K562 (cell line): ENCODE data around the gene CD22. TPM values are rescaled to one million over a fixed set of nuclear protein-coding genes. Genes with fewer than 3 reads are reported as not detected.

Experiments
- ATAC-seq: fragments of 200-7000 bp; cut with Tn5 transposase; 3 replicates; pipeline ENCODE4 v1.9.1; 2020; ENCODE audit warnings: moderate library complexity
- BruUV-seq: library from RNA; stranded (reverse); fragments of 400-500 nt; replicated peaks from 2 replicates; lab custom pipeline; 2021; lab: Mats Ljungman, UMichigan
- CTCF ChIA-PET: fragments of 300-600 bp; formaldehyde crosslinking; extraction: SDS; loops from one replicate; lab custom pipeline; 2021; ENCODE audit warnings: low intra/inter-chr PET ratio; lab: Yijun Ruan, JAX
- POLR2A ChIA-PET: fragments of 300-600, 350-650 bp; sonication (Branson Sonifier 250); formaldehyde crosslinking; extraction: SDS; loops from one replicate; lab custom pipeline; 2021; ENCODE audit warnings: antibody characterized with exemption, inconsistent platforms; lab: Yijun Ruan, JAX
- DNase-seq, 4 experiments: peaks; one replicate each; pipeline versions ENCODE4 v3.0.0 to v3.0.0-alpha.2; 2011 to 2018; ENCODE audit warnings: low spot score in 3 of 4, mixed read lengths in 3 of 4; ENCODE audit errors: extremely low read depth in 1 of 4
- FAIRE-seq: peaks from 2 replicates; lab custom pipeline; 2011; peaks lifted over from hg19 to GRCh38; lab: Jason Lieb, UNC
- H2AFZ ChIP-seq: 2 replicates; pipeline ENCODE4 v1.6.0; 2011; ENCODE audit warnings: low read depth, low read length, control low read depth, inconsistent platforms
- H3K27ac ChIP-seq: fragments of 200-600 bp; 3 replicates; pipeline ENCODE4 v1.8.0; 2011; ENCODE audit warnings: low read depth, mild to moderate bottlenecking, control low read depth, inconsistent platforms, low read length, moderate library complexity, mixed read lengths; ENCODE audit errors: extremely low read depth
- H3K27me3 ChIP-seq, 2 experiments: fragments of 300-600 bp in 1 of 2; 2 replicates in 1 of 2; 3 replicates in 1 of 2; pipeline versions ENCODE4 v1.6.0 to v1.8.0; 2011; ENCODE audit warnings: inconsistent platforms in 2 of 2, low read length in 2 of 2, mild to moderate bottlenecking in 1 of 2, mixed read lengths in 1 of 2, moderate library complexity in 1 of 2; ENCODE audit not compliant: control insufficient read depth in 2 of 2, insufficient read depth in 2 of 2
- H3K36me3 ChIP-seq: fragments of 300-600 bp; 3 replicates; pipeline ENCODE4 v1.8.0; 2011; ENCODE audit warnings: mild to moderate bottlenecking, low read length, inconsistent platforms; ENCODE audit not compliant: control insufficient read depth, insufficient read depth
- H3K4me1 ChIP-seq, 2 experiments: fragments of 200-600 bp in 1 of 2; replicated peaks in 1 of 2; 2 replicates in 1 of 2; 3 replicates in 1 of 2; pipeline versions ENCODE4 v1.5.1 to v1.8.0; 2011; ENCODE audit warnings: inconsistent platforms in 2 of 2, low read length in 2 of 2, mild to moderate bottlenecking in 1 of 2, mixed read lengths in 1 of 2, moderate library complexity in 1 of 2; ENCODE audit not compliant: control insufficient read depth in 2 of 2, insufficient read depth in 2 of 2
- H3K4me2 ChIP-seq: 2 replicates; pipeline ENCODE4 v1.6.1; 2011; ENCODE audit warnings: low read length, control low read depth, inconsistent platforms, mixed read lengths; ENCODE audit not compliant: insufficient read depth
- H3K4me3 ChIP-seq: fragments of 200-600 bp; sonication (generic), shearing (Covaris generic); 2 replicates; pipeline ENCODE4 v1.5.1; 2016; ENCODE audit warnings: control low read depth, inconsistent platforms
- H3K79me2 ChIP-seq: fragments of 200-600 bp; 3 replicates; pipeline ENCODE4 v1.8.0; 2011; ENCODE audit warnings: low read length, inconsistent platforms; ENCODE audit not compliant: control insufficient read depth, insufficient read depth
- H3K9ac ChIP-seq, 2 experiments: 2 replicates each; pipeline versions ENCODE4 v1.6.0 to v1.6.1; 2011; ENCODE audit warnings: low read depth in 2 of 2, low read length in 2 of 2, control low read depth in 1 of 2, inconsistent platforms in 1 of 2, mild to moderate bottlenecking in 1 of 2, mixed read lengths in 1 of 2; ENCODE audit not compliant: insufficient read depth in 1 of 2
- H3K9me1 ChIP-seq: one replicate; pipeline ENCODE4 v1.6.0; 2011; ENCODE audit warnings: inconsistent platforms, mild to moderate bottlenecking, low read length, moderate library complexity; ENCODE audit not compliant: control insufficient read depth, insufficient read depth
- H3K9me3 ChIP-seq: replicated peaks from 2 replicates; pipeline ENCODE4 v1.5.1; 2011; ENCODE audit warnings: low read depth, low read length, inconsistent platforms; ENCODE audit not compliant: control insufficient read depth, insufficient read depth
- H4K20me1 ChIP-seq: replicated peaks from 2 replicates; pipeline ENCODE4 v1.6.1; 2011; ENCODE audit warnings: low read length, inconsistent platforms, mixed read lengths; ENCODE audit not compliant: control insufficient read depth, insufficient read depth
- CREM ChIP-seq: IDR thresholded peaks from 2 replicates; pipeline ENCODE4 v1.6.1; 2014; ENCODE audit warnings: antibody characterized with exemption, low read depth
- NELFE ChIP-seq: IDR thresholded peaks from 2 replicates; pipeline ENCODE4 v1.6.1; 2011; ENCODE audit warnings: mild to moderate bottlenecking; ENCODE audit not compliant: insufficient read depth, insufficient read length
- TAF9B ChIP-seq: fragments of 450-650 bp; IDR thresholded peaks from 2 replicates; pipeline ENCODE4 v1.6.1; 2018; ENCODE audit warnings: mild to moderate bottlenecking; ENCODE audit not compliant: partially characterized antibody
- ZFP30 ChIP-seq: fragments of 250-450 bp; sonication (Bioruptor Pico); IDR thresholded peaks from 2 replicates; pipeline ENCODE4 v1.8.0; 2022; ENCODE audit warnings: moderate library complexity, mild to moderate bottlenecking, inconsistent platforms, borderline replicate concordance
- ZNF174 ChIP-seq: fragments of 250-450 bp; sonication (Bioruptor Pico); IDR thresholded peaks from 2 replicates; pipeline ENCODE4 v1.4.0; 2020; ENCODE audit warnings: mild to moderate bottlenecking
- ZNF561 ChIP-seq: fragments of 450-650 bp; formaldehyde crosslinking; conservative IDR thresholded peaks from 2 replicates; pipeline ENCODE4 v1.4.0; 2020; ENCODE audit warnings: mild to moderate bottlenecking, moderate library complexity
- ZNF79 ChIP-seq: fragments of 250-450 bp; sonication (Bioruptor Pico); IDR thresholded peaks from 2 replicates; pipeline ENCODE4 v1.4.0; 2020; ENCODE audit warnings: low read depth, mild to moderate bottlenecking, moderate library complexity
- WGBS: fragments of 100-300 bp; shearing (Covaris generic); methylation state at CpG from one replicate; pipeline ENCODE4 v1.1.6; 2016; ENCODE audit warnings: low coverage, mixed read lengths; ENCODE audit not compliant: insufficient coverage; ENCODE audit errors: missing lambda C conversion rate; 5-methylcytosine and 5-hydroxymethylcytosine counted together
- in situ Hi-C: fragments of 300-500 bp; cut with MboI; formaldehyde crosslinking; loops from 4 replicates; pipeline ENCODE4 v1.15.0; 2018; ENCODE audit warnings: inconsistent platforms, mixed read lengths
- intact Hi-C: fragments of 100-400 bp; cut with micrococcal nuclease; formaldehyde crosslinking; loops from 2 replicates; pipeline ENCODE4 v1.14.2; 2022
- polyA plus RNA-seq, 8 experiments: library from polyadenylated mRNA; depleted of rRNA in 4 of 8; stranded (reverse) in 5 of 8; unstranded in 3 of 8; fragments of >200 nt; fragmentation: Nextera tagmentation in 2 of 8; fragmentation: Illumina TruSeq in 1 of 8; extraction: Ambion mirVana in 2 of 8; extraction: Trizol in 1 of 8; gene quantifications; 2 replicates each; pipeline versions ENCODE4 v1.2.1 to v1.2.3, GENCODE V29; 2011 to 2014; ENCODE audit warnings: inconsistent platforms in 1 of 8, missing spikeins in 1 of 8
- total RNA-seq, 7 experiments: library from RNA; depleted of rRNA in 6 of 7; stranded (reverse); fragments of >200 nt in 6 of 7; fragmentation: Illumina TruSeq in 2 of 7; extraction: Trizol in 2 of 7; gene quantifications; 2 replicates each; pipeline versions ENCODE4 v1.2.1 to v1.2.3, GENCODE V29; 2011 to 2021; ENCODE audit warnings: low replicate concordance in 1 of 7
- TF ChIP-seq, protein P1 (sequence below): IDR thresholded peaks from 2 replicates; pipeline ENCODE4 v1.6.1; 2011; ENCODE audit warnings: borderline replicate concordance, low read depth, mild to moderate bottlenecking, moderate library complexity, low read length; ENCODE audit not compliant: insufficient read depth, poor library complexity, severe bottlenecking
- TF ChIP-seq, protein P2 (sequence below): fragments of 450-650 bp; conservative IDR thresholded peaks from 2 replicates; pipeline ENCODE4 v1.6.1; 2016; ENCODE audit warnings: missing genetic modification characterization, low read depth, mild to moderate bottlenecking, control low read depth, missing compliant biosample characterization
- TF ChIP-seq, protein P3 (sequence below), 2 experiments: IDR thresholded peaks in 1 of 2; conservative IDR thresholded peaks in 1 of 2; 2 replicates each; pipeline ENCODE4 v1.6.1; 2016; ENCODE audit warnings: low read depth in 2 of 2, mild to moderate bottlenecking in 1 of 2, missing compliant biosample characterization in 1 of 2, missing genetic modification characterization in 1 of 2, moderate library complexity in 1 of 2

Gene CD22
- total and polyA plus RNA-seq, 9 of the 15 experiments (the other 6 are each of a cell fraction or from before 2014, with no cell fraction given), result 0.29 to 5.0 (median 3.5) TPM

DNA sequence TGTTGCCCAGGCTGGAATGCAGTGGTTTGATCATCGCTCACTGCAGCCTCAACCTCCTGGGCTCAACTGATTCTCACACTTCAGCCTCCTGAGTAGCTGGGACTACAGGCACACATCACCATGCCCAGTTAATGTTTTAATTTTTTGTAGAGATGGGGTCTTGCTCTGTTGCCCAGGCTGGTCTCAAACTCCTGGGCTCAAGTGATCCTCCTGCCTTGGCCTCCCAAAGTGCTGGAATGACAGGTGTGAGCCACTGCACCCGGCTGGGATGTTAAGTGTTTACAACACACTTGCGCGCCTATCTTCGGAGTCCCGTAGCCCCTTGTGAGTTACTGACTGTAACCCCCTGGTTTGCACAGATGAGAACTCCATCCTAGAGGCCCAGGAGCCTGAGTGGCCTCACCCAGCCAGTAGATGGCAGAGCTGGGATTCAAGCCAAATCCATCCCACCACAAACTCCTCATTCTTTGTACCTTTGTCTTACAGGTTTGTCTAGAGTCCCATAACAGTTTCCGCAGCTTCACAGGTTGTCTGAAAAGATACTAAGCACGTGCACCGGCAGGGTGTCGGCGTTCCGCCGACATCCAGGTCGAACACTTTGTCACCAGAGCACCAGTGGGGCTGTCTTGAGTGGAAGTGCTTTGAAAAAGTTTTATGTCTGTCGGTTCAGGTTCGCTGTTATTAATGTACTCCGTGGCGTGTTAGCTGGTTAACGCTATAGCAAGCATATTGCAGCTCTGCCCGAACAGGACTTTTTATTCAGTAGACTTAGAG is 22.3 kb upstream of the CD22 start (continued):
- TF ChIP-seq, protein P1, sequence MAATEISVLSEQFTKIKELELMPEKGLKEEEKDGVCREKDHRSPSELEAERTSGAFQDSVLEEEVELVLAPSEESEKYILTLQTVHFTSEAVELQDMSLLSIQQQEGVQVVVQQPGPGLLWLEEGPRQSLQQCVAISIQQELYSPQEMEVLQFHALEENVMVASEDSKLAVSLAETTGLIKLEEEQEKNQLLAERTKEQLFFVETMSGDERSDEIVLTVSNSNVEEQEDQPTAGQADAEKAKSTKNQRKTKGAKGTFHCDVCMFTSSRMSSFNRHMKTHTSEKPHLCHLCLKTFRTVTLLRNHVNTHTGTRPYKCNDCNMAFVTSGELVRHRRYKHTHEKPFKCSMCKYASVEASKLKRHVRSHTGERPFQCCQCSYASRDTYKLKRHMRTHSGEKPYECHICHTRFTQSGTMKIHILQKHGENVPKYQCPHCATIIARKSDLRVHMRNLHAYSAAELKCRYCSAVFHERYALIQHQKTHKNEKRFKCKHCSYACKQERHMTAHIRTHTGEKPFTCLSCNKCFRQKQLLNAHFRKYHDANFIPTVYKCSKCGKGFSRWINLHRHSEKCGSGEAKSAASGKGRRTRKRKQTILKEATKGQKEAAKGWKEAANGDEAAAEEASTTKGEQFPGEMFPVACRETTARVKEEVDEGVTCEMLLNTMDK, result peak; percentile 40
- TF ChIP-seq, all 486 proteins: peak for 48

DNA sequence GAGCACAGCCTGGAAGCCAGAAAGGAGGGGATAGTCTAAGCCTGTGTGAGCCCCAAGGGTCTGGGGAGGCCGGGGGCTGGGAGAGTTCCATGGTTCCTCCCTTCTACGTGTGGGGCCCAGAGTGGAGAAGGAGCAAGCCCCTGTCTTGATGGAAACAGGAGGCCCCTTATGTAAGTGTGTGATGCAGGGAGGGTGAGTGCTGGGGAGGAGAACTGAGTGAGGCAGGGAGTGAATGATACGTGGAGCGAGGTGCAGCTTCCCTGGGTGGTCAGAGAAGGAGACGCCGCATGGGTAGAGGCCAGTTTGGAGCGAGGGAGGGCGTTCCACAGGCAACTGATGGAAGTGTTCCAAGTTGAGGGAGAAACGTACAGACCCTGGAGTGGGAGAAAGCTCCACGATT is 21.1 kb upstream of the CD22 start:
- 57% methylated on average over 8 of the region's 10 CpGs for WGBS
- no TSS peak for BruUV-seq
- Histone ChIP-seq H2AFZ (peak overlapping the region; percentile 65), H3K9me1 (peaks cover 3% of the 10 kb centered on the region), H3K79me2 (peaks cover 10% of the 10 kb centered on the region; the same call in 2 of the 3 replicates), H3K36me3 (no peaks in the 10 kb centered on the region), H3K4me1 (peaks cover 67 to 75% of the 10 kb centered on the region in 2 experiments), H3K27ac (peak overlapping the region; percentile 90), H3K9me3 (no peaks in the 10 kb centered on the region), H3K4me2 (no peak overlapping the region), H3K4me3 (no peak overlapping the region), H3K9ac (peak overlapping the region; percentile 61 to 89), H3K27me3 (no peaks in the 10 kb centered on the region), H4K20me1 (no peaks in the 10 kb centered on the region)
- ChIA-PET POLR2A (interaction anchor here (0.6 to 2.3 kb wide), 5 partner anchors 10 to 27 kb away, joined by 3 to 11 read pairs (median 3); partner anchors contain the start of gene HAMP), CTCF (no interaction called here)
- in situ Hi-C loops, result no loop called here
- DNase-seq (peak in 1 of 4 experiments; percentile 11), FAIRE-seq (no peak), ATAC-seq (no peak; the same call in 2 of the 3 replicates)
- intact Hi-C loops, result no loop called here
- TF ChIP-seq, protein P2, sequence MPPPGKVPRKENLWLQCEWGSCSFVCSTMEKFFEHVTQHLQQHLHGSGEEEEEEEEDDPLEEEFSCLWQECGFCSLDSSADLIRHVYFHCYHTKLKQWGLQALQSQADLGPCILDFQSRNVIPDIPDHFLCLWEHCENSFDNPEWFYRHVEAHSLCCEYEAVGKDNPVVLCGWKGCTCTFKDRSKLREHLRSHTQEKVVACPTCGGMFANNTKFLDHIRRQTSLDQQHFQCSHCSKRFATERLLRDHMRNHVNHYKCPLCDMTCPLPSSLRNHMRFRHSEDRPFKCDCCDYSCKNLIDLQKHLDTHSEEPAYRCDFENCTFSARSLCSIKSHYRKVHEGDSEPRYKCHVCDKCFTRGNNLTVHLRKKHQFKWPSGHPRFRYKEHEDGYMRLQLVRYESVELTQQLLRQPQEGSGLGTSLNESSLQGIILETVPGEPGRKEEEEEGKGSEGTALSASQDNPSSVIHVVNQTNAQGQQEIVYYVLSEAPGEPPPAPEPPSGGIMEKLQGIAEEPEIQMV (tag), result no peak
- TF ChIP-seq TAF9B (no peak), ZNF561 (CRISPR knock-in tag) (no peak), ZFP30 (no peak), NELFE (no peak), CREM (no peak), ZNF174 (CRISPR knock-in tag) (no peak), ZNF79 (CRISPR knock-in tag) (no peak)
- TF ChIP-seq, protein P3, sequence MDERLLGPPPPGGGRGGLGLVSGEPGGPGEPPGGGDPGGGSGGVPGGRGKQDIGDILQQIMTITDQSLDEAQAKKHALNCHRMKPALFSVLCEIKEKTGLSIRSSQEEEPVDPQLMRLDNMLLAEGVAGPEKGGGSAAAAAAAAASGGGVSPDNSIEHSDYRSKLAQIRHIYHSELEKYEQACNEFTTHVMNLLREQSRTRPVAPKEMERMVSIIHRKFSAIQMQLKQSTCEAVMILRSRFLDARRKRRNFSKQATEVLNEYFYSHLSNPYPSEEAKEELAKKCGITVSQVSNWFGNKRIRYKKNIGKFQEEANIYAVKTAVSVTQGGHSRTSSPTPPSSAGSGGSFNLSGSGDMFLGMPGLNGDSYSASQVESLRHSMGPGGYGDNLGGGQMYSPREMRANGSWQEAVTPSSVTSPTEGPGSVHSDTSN (CRISPR knock-in tag; IDR thresholded peaks at IDR 0.05; ENCODE audit: low read depth), result no peak
- TF ChIP-seq, protein P3 (tag; conservative IDR thresholded peaks at IDR 0.05; ENCODE audit: low read depth), result no peak
